IMR-90 (cell line): ENCODE data around the gene SPIN3. TPM values are rescaled to one million over a fixed set of nuclear protein-coding genes. Genes with fewer than 3 reads are reported as not detected.

ENCODE experiments used
- ATAC-seq: fragments of 200-7000 bp; cut with Tn5 transposase; 2 replicates; pipeline ENCODE4 v1.9.1; 2020; ENCODE audit warnings: low read depth, mild to moderate bottlenecking, moderate library complexity
- BruUV-seq: library from RNA; stranded (reverse); fragments of 400-500 nt; replicated peaks from 2 replicates; lab custom pipeline; 2021; lab: Mats Ljungman, UMichigan
- CTCF ChIA-PET: fragments of 300-600 bp; formaldehyde crosslinking; extraction: SDS; loops from one replicate; lab custom pipeline; 2021; ENCODE audit warnings: antibody characterized with exemption; lab: Yijun Ruan, JAX
- POLR2A ChIA-PET: fragments of 300-600 bp; sonication (Branson Sonifier 250); formaldehyde crosslinking; loops from one replicate; lab custom pipeline; 2022; ENCODE audit warnings: antibody characterized with exemption; ENCODE audit not compliant: unreplicated experiment; lab: Charles Lee
- DNase-seq: peaks from one replicate; pipeline ENCODE4 v3.0.0; 2013
- H2AFZ ChIP-seq: replicated peaks from 2 replicates; pipeline ENCODE3; 2013; ENCODE audit warnings: low read length, mild to moderate bottlenecking; ENCODE audit not compliant: poor library complexity
- H2AK5ac ChIP-seq: 2 replicates; pipeline ENCODE4 v1.6.1; 2013; ENCODE audit warnings: low read depth, low read length, inconsistent platforms
- H2AK9ac ChIP-seq: replicated peaks from 2 replicates; pipeline ENCODE3; 2013; ENCODE audit warnings: mild to moderate bottlenecking, low read depth, low read length, moderate library complexity; ENCODE audit not compliant: poor library complexity
- H2BK120ac ChIP-seq: 2 replicates; pipeline ENCODE4 v1.6.1; 2013; ENCODE audit warnings: low read depth, low read length, inconsistent platforms
- H2BK15ac ChIP-seq: 3 replicates; pipeline ENCODE4 v1.6.1; 2013; ENCODE audit warnings: low read depth, low read length, inconsistent platforms
- H2BK20ac ChIP-seq: 2 replicates; pipeline ENCODE4 v1.6.1; 2013; ENCODE audit warnings: low read depth, mild to moderate bottlenecking, inconsistent platforms, low read length, moderate library complexity
- H2BK5ac ChIP-seq: 2 replicates; pipeline ENCODE4 v1.6.1; 2013; ENCODE audit warnings: mild to moderate bottlenecking, low read depth, low read length, inconsistent platforms; ENCODE audit not compliant: poor library complexity, severe bottlenecking
- H3K14ac ChIP-seq: replicated peaks from 2 replicates; pipeline ENCODE4 v1.6.1; 2013; ENCODE audit warnings: low read depth, low read length, inconsistent platforms
- H3K18ac ChIP-seq: 2 replicates; pipeline ENCODE4 v1.6.1; 2013; ENCODE audit warnings: low read depth, low read length, control low read depth
- H3K23ac ChIP-seq: 2 replicates; pipeline ENCODE4 v1.6.1; 2013; ENCODE audit warnings: low read depth, low read length, inconsistent platforms
- H3K27ac ChIP-seq: 2 replicates; pipeline ENCODE4 v1.5.1; 2013; ENCODE audit warnings: mild to moderate bottlenecking, control low read depth, low read length; ENCODE audit not compliant: insufficient read depth
- H3K27me3 ChIP-seq: 2 replicates; pipeline ENCODE4 v1.6.1; 2013; ENCODE audit warnings: low read length; ENCODE audit not compliant: control insufficient read depth, insufficient read depth
- H3K36me3 ChIP-seq: 2 replicates; pipeline ENCODE4 v1.6.1; 2013; ENCODE audit warnings: low read length, mixed read lengths; ENCODE audit not compliant: control insufficient read depth, insufficient read depth
- H3K4ac ChIP-seq: 2 replicates; pipeline ENCODE4 v1.6.1; 2013; ENCODE audit warnings: low read depth, low read length, inconsistent platforms
- H3K4me1 ChIP-seq: 2 replicates; pipeline ENCODE4 v1.6.1; 2013; ENCODE audit warnings: low read length, mixed read lengths; ENCODE audit not compliant: control insufficient read depth, insufficient read depth
- H3K4me2 ChIP-seq: 2 replicates; pipeline ENCODE4 v1.6.1; 2013; ENCODE audit warnings: low read depth, mild to moderate bottlenecking, control low read depth, low read length, moderate library complexity
- H3K4me3 ChIP-seq: 2 replicates; pipeline ENCODE4 v1.5.1; 2013; ENCODE audit warnings: low read depth, mild to moderate bottlenecking, control low read depth, low read length, moderate library complexity; ENCODE audit not compliant: insufficient read depth
- H3K56ac ChIP-seq: 2 replicates; pipeline ENCODE4 v1.6.1; 2013; ENCODE audit warnings: low read length, inconsistent platforms; ENCODE audit not compliant: insufficient read depth; ENCODE audit errors: extremely low read depth
- H3K79me1 ChIP-seq, 2 experiments: 2 replicates each; pipeline ENCODE4 v1.6.1; 2013; ENCODE audit warnings: low read length in 2 of 2, inconsistent platforms in 1 of 2, low read depth in 1 of 2
- H3K9ac ChIP-seq: 2 replicates; pipeline ENCODE4 v1.6.1; 2013; ENCODE audit warnings: low read depth, low read length, control low read depth
- H3K9me1 ChIP-seq: 2 replicates; pipeline ENCODE4 v1.6.1; 2013; ENCODE audit warnings: low read length, inconsistent platforms; ENCODE audit not compliant: insufficient read depth
- H3K9me3 ChIP-seq: 2 replicates; pipeline ENCODE4 v1.6.1; 2013; ENCODE audit warnings: low read length; ENCODE audit not compliant: control insufficient read depth, insufficient read depth
- H4K20me1 ChIP-seq: 2 replicates; pipeline ENCODE4 v1.6.1; 2013; ENCODE audit warnings: low read length, inconsistent platforms; ENCODE audit not compliant: insufficient read depth
- H4K5ac ChIP-seq: 2 replicates; pipeline ENCODE4 v1.6.1; 2013; ENCODE audit warnings: mild to moderate bottlenecking, low read depth, low read length, control low read depth
- H4K8ac ChIP-seq, 2 experiments: 2 replicates each; pipeline ENCODE4 v1.6.1; 2013; ENCODE audit warnings: low read depth in 2 of 2, low read length in 2 of 2, control low read depth in 1 of 2, inconsistent platforms in 1 of 2
- H4K91ac ChIP-seq: 2 replicates; pipeline ENCODE4 v1.6.1; 2013; ENCODE audit warnings: low read depth, low read length, inconsistent platforms; ENCODE audit not compliant: insufficient read depth
- BHLHE40 ChIP-seq: fragments of 150-350 bp; IDR thresholded peaks from 2 replicates; pipeline ENCODE4 v1.6.1; 2016; ENCODE audit warnings: mild to moderate bottlenecking, low read depth, low read length
- CEBPB ChIP-seq: IDR thresholded peaks from 2 replicates; pipeline ENCODE4 v1.6.1; 2012; ENCODE audit warnings: low read depth, low read length, improper control_type of control experiment
- CHD1 ChIP-seq: IDR thresholded peaks from 2 replicates; pipeline ENCODE4 v1.6.1; 2012; ENCODE audit warnings: low read depth, low read length, improper control_type of control experiment
- MAFK ChIP-seq: IDR thresholded peaks from 2 replicates; pipeline ENCODE4 v1.6.1; 2012; ENCODE audit warnings: low read depth, low read length, improper control_type of control experiment
- MXI1 ChIP-seq: IDR thresholded peaks from 2 replicates; pipeline ENCODE4 v1.6.1; 2012; ENCODE audit warnings: low read depth, mild to moderate bottlenecking, low read length, moderate library complexity, borderline replicate concordance
- NFE2L2 ChIP-seq: fragments of 150-350 bp; IDR thresholded peaks from 2 replicates; pipeline ENCODE4 v1.6.1; 2016; ENCODE audit warnings: low read depth, mild to moderate bottlenecking, low read length
- POLR2A ChIP-seq: IDR thresholded peaks from 2 replicates; pipeline ENCODE4 v1.6.1; 2012; ENCODE audit warnings: mild to moderate bottlenecking, low read depth, low read length
- RAD21 ChIP-seq: IDR thresholded peaks from 2 replicates; pipeline ENCODE4 v1.6.1; 2012; ENCODE audit warnings: low read length, improper control_type of control experiment
- RCOR1 ChIP-seq: IDR thresholded peaks from 2 replicates; pipeline ENCODE4 v1.6.1; 2012; ENCODE audit warnings: mild to moderate bottlenecking, low read length, improper control_type of control experiment; ENCODE audit not compliant: insufficient replicate concordance
- RFX5 ChIP-seq: IDR thresholded peaks from 2 replicates; pipeline ENCODE4 v1.8.0; 2012; ENCODE audit warnings: low read depth, mild to moderate bottlenecking, low read length, moderate library complexity
- SMC3 ChIP-seq: fragments of 150-350 bp; IDR thresholded peaks from 2 replicates; pipeline ENCODE4 v1.6.1; 2016; ENCODE audit warnings: low read depth, mild to moderate bottlenecking, antibody characterized with exemption, low read length, moderate library complexity
- WGBS, 2 experiments: methylation state at CpG; one replicate each; pipeline versions ENCODE4 v1.1.5 to v1.1.7; 2013; ENCODE audit warnings: missing lambda C conversion rate in 2 of 2; ENCODE audit not compliant: insufficient read length in 1 of 2; ENCODE audit errors: extremely low coverage in 2 of 2; 5-methylcytosine and 5-hydroxymethylcytosine counted together
- dilution Hi-C: fragments of 300-500 bp; cut with HindIII; formaldehyde crosslinking; loops from one replicate; pipeline ENCODE4 v1.14.3; 2018; ENCODE audit warnings: low sequenced_read_pairs; ENCODE audit not compliant: unreplicated experiment
- in situ Hi-C: fragments of 300-500 bp; cut with MboI; formaldehyde crosslinking; loops from 3 replicates; pipeline ENCODE4 v1.14.3; 2019; ENCODE audit warnings: low sequenced_read_pairs, inconsistent platforms, mixed read lengths
- intact Hi-C: fragments of 100-400 bp; cut with micrococcal nuclease; formaldehyde crosslinking; loops from 2 replicates; pipeline ENCODE4 v1.10.0; 2022
- polyA plus RNA-seq, 3 experiments: library from polyadenylated mRNA; depleted of rRNA; stranded (reverse); fragments of >200 nt; gene quantifications; 2 replicates each; pipeline ENCODE4 v1.2.3, GENCODE V29; 2012; ENCODE audit warnings: low replicate concordance in 1 of 3
- total RNA-seq: library from RNA; depleted of rRNA; stranded (reverse); fragments of >200 nt; gene quantifications from 2 replicates; pipeline ENCODE4 v1.2.3, GENCODE V29; 2012
- TF ChIP-seq, protein P1 (sequence below): conservative IDR thresholded peaks from 2 replicates; pipeline ENCODE4 v1.5.1; 2012; ENCODE audit warnings: mild to moderate bottlenecking, low read depth, low read length, improper control_type of control experiment
- TF ChIP-seq, protein P2 (sequence below): fragments of 150-350 bp; IDR thresholded peaks from 2 replicates; pipeline ENCODE4 v1.6.1; 2016; ENCODE audit warnings: low read depth, mild to moderate bottlenecking, low read length, moderate library complexity, borderline replicate concordance
- TF ChIP-seq, protein P3 (sequence below): fragments of 150-350 bp; IDR thresholded peaks from 2 replicates; pipeline ENCODE4 v1.6.1; 2017; ENCODE audit warnings: mild to moderate bottlenecking, antibody characterized with exemption, low read length, low read depth

Gene SPIN3
- total and polyA plus RNA-seq, 2 of the 4 experiments (the other 2 are of a cell fraction), result 4.3 to 5.3 TPM

- Histone ChIP-seq H4K91ac (no peak overlapping the region), H3K4me1 (no peaks in the 10 kb centered on the region), H2BK5ac (no peak overlapping the region), H3K27me3 (no peaks in the 10 kb centered on the region), H3K4me2 (no peak overlapping the region), H3K14ac (no peak overlapping the region), H2BK15ac (no peak overlapping the region), H4K5ac (no peak overlapping the region), H3K23ac (no peak overlapping the region), H3K18ac (no peak overlapping the region), H4K20me1 (no peaks in the 10 kb centered on the region), H3K9ac (no peak overlapping the region), H3K79me1 (no peaks in the 10 kb centered on the region), H2AK9ac (no peak overlapping the region), H2BK120ac (no peak overlapping the region), H4K8ac (no peak overlapping the region), H3K27ac (no peak overlapping the region), H3K9me3 (no peaks in the 10 kb centered on the region), H2AK5ac (no peak overlapping the region), H3K4me3 (no peak overlapping the region), H2AFZ (no peak overlapping the region), H2BK20ac (no peak overlapping the region), H3K9me1 (no peaks in the 10 kb centered on the region), H3K56ac (no peak overlapping the region), H3K4ac (no peak overlapping the region), H3K36me3 (peaks cover 2% of the 10 kb centered on the region)
- ChIA-PET POLR2A (no interaction called here), CTCF (no interaction called here)
- intact Hi-C loops, result no loop called here
- DNase-seq, result no peak
- no peak for ATAC-seq
- BruUV-seq, result no TSS peak
- TF ChIP-seq NFE2L2 (no peak), RCOR1 (no peak), POLR2A (no peak), BHLHE40 (no peak), MAFK (no peak), MXI1 (no peak), RFX5 (no peak), CHD1 (no peak), CEBPB (no peak), RAD21 (no peak), SMC3 (no peak)
- TF ChIP-seq, protein P1, sequence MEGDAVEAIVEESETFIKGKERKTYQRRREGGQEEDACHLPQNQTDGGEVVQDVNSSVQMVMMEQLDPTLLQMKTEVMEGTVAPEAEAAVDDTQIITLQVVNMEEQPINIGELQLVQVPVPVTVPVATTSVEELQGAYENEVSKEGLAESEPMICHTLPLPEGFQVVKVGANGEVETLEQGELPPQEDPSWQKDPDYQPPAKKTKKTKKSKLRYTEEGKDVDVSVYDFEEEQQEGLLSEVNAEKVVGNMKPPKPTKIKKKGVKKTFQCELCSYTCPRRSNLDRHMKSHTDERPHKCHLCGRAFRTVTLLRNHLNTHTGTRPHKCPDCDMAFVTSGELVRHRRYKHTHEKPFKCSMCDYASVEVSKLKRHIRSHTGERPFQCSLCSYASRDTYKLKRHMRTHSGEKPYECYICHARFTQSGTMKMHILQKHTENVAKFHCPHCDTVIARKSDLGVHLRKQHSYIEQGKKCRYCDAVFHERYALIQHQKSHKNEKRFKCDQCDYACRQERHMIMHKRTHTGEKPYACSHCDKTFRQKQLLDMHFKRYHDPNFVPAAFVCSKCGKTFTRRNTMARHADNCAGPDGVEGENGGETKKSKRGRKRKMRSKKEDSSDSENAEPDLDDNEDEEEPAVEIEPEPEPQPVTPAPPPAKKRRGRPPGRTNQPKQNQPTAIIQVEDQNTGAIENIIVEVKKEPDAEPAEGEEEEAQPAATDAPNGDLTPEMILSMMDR, result no peak
- TF ChIP-seq, protein P2, sequence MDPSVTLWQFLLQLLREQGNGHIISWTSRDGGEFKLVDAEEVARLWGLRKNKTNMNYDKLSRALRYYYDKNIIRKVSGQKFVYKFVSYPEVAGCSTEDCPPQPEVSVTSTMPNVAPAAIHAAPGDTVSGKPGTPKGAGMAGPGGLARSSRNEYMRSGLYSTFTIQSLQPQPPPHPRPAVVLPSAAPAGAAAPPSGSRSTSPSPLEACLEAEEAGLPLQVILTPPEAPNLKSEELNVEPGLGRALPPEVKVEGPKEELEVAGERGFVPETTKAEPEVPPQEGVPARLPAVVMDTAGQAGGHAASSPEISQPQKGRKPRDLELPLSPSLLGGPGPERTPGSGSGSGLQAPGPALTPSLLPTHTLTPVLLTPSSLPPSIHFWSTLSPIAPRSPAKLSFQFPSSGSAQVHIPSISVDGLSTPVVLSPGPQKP, result no peak
- TF ChIP-seq, protein P3, sequence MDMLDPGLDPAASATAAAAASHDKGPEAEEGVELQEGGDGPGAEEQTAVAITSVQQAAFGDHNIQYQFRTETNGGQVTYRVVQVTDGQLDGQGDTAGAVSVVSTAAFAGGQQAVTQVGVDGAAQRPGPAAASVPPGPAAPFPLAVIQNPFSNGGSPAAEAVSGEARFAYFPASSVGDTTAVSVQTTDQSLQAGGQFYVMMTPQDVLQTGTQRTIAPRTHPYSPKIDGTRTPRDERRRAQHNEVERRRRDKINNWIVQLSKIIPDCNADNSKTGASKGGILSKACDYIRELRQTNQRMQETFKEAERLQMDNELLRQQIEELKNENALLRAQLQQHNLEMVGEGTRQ, result no peak
- dilution Hi-C loops, result no loop called here
- in situ Hi-C loops, result loop anchor here (25.0 kb wide), 1 partner anchor 163 kb away; no protein-coding TSS in a partner anchor
- WGBS, 2 experiments, result 71% methylated on average over 1 of the region's 2 CpGs; no CpG with 5 or more reads in 1 of the 2 experiments
Observed at GRCh38 chrX:56975611-56976010, 19.7 kb downstream of the SPIN3 start.
